Measurements from ENCODE around the gene ACOX3. TPM values are rescaled to one million over a fixed set of nuclear protein-coding genes. Genes with fewer than 3 reads are reported as not detected.

ACOX3 gene
- total RNA-seq, 4 donors from 2014 or later, result 32.0 to 77.2 (median 43.8) TPM

GRCh38 chr4:8323947-8324555, 116.5 kb downstream of the ACOX3 start:
- Histone ChIP-seq H3K27me3 (no peaks in the 10 kb centered on the region), H3K4me1 (peaks cover 19 to 29% (median 21%) of the 10 kb centered on the region in 4 donors), H3K36me3 (no peaks in the 10 kb centered on the region), H3K27ac (replicated peaks in 1 of 4) (no peak overlapping the region), H3K9me3 (peaks cover 0 to 13% (median 6%) of the 10 kb centered on the region in 4 donors), H3K4me3 (no peak overlapping the region)
- WGBS, result 95% methylated on average over 5 of the region's 5 CpGs
- no peak for TF ChIP-seq CTCF (IDR thresholded peaks at IDR 0.05)
- TF ChIP-seq POLR2A (IDR thresholded peaks at IDR 0.05; ENCODE audit: low read depth), result no peak
- TF ChIP-seq POLR2AphosphoS5 (IDR thresholded peaks at IDR 0.05), result no peak
- TF ChIP-seq EP300 (IDR thresholded peaks at IDR 0.05), result no peak
- DNase-seq (ENCODE audit: extremely low spot score), result no peak
- intact Hi-C loops (cut with DNase I), result no loop called here

DNA sequence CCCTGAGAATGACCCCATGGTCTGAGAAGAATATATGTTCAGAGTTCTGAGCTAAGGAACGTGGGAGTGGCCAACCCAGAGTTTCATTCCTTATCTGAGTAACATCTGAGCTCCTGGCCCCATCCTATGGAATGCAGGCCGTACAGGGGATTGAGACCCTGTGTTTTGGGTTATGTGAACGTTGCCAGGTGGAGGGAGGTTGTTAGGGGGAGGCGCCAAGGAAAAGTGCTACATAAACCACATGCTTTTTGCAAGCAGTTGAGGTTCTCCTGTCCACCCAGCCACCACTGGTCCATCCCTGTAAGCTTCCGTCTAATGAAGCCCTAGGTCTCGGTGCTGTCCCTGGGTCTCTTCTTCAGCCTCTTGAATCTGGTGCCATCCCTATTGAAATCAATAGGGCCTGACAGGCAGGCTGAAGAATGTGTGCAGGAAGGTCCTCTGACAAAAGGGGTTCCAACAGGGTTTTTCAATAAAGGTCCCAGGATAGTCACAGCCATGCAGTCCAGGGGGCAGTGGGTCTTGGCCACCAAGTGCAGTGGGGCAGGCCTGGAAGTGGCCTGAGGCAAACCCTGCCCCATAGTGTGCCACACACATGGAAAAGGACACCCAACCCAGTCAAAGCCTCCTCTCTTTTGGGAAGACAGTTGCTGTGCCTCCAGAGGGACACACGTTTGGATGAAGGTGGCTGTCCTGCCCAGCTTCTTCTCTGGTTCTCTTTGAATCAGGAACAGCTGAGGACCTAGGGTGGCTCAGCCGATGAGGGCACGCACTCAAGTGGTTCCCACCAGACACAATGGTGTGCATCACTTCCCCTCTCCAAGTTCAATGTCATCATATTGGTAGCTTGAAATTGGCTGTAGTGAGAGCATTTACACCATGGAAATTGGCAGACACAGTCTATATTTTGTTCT, 117.5 kb downstream of the ACOX3 start:
- DNase-seq (ENCODE audit: extremely low spot score), result no peak

GRCh38 chr4:8321771-8322170, 118.8 kb downstream of the ACOX3 start:
- intact Hi-C loops (cut with DNase I), result no loop called here
- Histone ChIP-seq H3K27me3 (no peaks in the 10 kb centered on the region), H3K4me3 (no peak overlapping the region), H3K4me1 (peaks cover 19 to 39% (median 30%) of the 10 kb centered on the region in 4 donors), H3K9me3 (peaks cover 0 to 11% (median 5%) of the 10 kb centered on the region in 4 donors), H3K27ac (replicated peaks in 1 of 4) (no peak overlapping the region), H3K36me3 (no peaks in the 10 kb centered on the region)
- WGBS, result 87% methylated on average over 5 of the region's 5 CpGs
- TF ChIP-seq POLR2A (IDR thresholded peaks at IDR 0.05; ENCODE audit: low read depth) (no peak), CTCF (IDR thresholded peaks at IDR 0.05) (no peak), POLR2AphosphoS5 (IDR thresholded peaks at IDR 0.05) (no peak), EP300 (IDR thresholded peaks at IDR 0.05) (no peak)
- no peak for DNase-seq (ENCODE audit: extremely low spot score)

More for the DNA sequence above, 117.5 kb downstream of the ACOX3 start:
- intact Hi-C loops (cut with DNase I), result no loop called here
- H3K27me3 ChIP-seq, result no peaks in the 10 kb centered on the region
- no peaks in the 10 kb centered on the region for H3K36me3 ChIP-seq
- H3K4me3 ChIP-seq, result no peak overlapping the region
- peaks cover 19 to 32% (median 26%) of the 10 kb centered on the region in 4 donors for H3K4me1 ChIP-seq
- peaks cover 0 to 13% (median 6%) of the 10 kb centered on the region in 4 donors for H3K9me3 ChIP-seq
- WGBS, result 90% methylated on average over 9 of the region's 9 CpGs
- no peak overlapping the region for H3K27ac ChIP-seq (replicated peaks in 1 of 4)
- TF ChIP-seq POLR2A (IDR thresholded peaks at IDR 0.05; ENCODE audit: low read depth) (no peak), POLR2AphosphoS5 (IDR thresholded peaks at IDR 0.05) (no peak), CTCF (IDR thresholded peaks at IDR 0.05) (no peak), EP300 (IDR thresholded peaks at IDR 0.05) (no peak)

GRCh38 chr4:8321220-8321619, 119.3 kb downstream of the ACOX3 start:
- peaks cover 21 to 44% (median 36%) of the 10 kb centered on the region in 4 donors for H3K4me1 ChIP-seq
- DNase-seq (ENCODE audit: extremely low spot score), result peak; percentile 21
- no peaks in the 10 kb centered on the region for H3K27me3 ChIP-seq
- TF ChIP-seq POLR2AphosphoS5 (IDR thresholded peaks at IDR 0.05) (no peak), POLR2A (IDR thresholded peaks at IDR 0.05; ENCODE audit: low read depth) (no peak), CTCF (IDR thresholded peaks at IDR 0.05) (no peak), EP300 (IDR thresholded peaks at IDR 0.05) (no peak)
- intact Hi-C loops (cut with DNase I), result no loop called here
- no peaks in the 10 kb centered on the region for H3K36me3 ChIP-seq
- peak overlapping the region in 3 of 4 donors; percentile 85 for H3K27ac ChIP-seq (replicated peaks in 1 of 4)
- no peak overlapping the region for H3K4me3 ChIP-seq
- peaks cover 0 to 6% (median 1%) of the 10 kb centered on the region in 4 donors for H3K9me3 ChIP-seq
- 98% methylated on average over 2 of the region's 2 CpGs for WGBS

All from esophagus muscularis mucosa (tissue), 4 donors.